ENCODE data around the gene MSGN1. TPM values are rescaled to one million over a fixed set of nuclear protein-coding genes. Genes with fewer than 3 reads are reported as not detected.
A peak's percentile ranks its signal among the peaks of the same experiment; 100 is the strongest.

Gene MSGN1
- total RNA-seq, 1 donor from 2014 or later = not detected

DNA sequence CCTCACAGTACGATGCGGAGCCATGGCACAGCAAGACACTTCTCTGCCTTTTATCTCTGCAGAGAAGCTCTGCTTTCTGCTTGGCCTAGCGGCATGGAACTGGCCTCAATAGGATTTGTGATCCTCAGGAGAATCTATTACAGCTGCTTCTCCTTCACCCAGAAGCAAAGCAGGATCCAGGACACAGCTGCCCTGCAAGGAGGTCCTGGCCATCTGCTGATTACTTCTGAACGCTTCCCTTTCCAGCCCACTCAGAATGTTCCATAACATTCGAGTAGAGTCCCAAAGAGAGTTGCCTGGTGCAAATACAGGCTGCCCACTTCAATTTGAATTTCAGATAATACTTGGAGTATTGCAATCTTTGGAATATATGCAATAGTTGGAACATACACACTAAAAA lies 33.0 kb downstream of the MSGN1 start:
- no peak for DNase-seq (ENCODE audit: low read depth)

DNA sequence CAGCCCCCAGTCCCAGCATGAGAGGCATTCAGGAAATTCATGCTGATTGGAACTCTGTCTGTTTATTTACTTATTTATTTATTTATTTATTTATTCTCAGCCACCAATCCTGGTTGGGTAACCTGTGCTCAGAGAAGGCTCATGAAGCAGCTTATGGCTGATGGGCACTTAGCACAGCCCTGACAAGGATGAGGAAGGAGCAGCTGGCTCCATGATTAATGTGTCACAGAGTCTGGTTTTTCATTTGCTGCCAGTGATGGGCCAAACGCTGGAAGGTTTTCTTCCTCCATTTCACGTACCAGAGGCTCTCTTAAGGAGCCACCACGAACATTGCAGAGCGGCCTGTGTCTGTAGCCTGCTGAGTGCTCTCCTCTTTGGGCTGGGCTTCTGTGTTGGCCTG lies 33.9 kb downstream of the MSGN1 start:
- DNase-seq (ENCODE audit: low read depth) = no peak

DNA sequence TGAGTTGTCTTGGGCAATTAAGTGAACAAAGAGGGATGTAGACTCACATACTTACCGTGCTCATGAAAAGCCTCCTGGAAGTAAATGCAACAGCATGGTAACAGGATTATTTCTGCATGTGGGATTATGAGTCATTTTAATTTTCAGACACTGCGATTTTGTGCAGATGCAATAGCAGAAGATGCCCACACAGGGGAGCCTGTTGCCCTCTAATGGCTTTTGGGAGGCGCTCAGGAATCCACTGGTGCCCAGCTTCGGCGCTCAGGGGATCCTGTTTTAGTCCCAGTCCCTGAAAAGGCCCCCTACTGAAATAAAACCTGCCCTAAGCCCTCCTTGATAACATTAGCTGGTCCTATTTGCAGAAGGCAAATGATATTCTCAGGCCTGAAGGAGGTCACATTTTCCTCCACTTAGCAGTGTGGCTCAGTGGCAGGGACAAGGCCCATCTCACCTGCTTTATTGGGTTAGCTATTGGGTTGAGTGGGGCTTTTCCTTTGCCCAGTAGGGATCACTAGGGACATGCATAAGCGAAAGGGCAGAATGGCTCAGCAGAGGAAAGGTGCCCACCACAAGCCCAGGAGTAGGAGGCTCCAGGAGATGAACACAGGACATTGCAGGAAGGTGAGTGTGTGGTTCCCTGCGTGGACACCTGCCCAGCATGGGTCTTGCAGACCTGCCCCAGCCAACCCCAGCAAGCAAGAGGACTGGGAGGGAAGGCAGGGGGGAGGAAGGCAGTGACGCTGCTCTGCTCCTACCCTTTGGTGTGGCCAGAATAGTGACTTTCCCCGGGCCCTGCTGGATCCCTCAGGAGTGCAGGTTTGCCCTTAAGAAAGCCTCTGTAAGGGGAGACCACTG lies 35.7 kb downstream of the MSGN1 start:
- DNase-seq (ENCODE audit: low read depth) = peak; percentile 53

DNA sequence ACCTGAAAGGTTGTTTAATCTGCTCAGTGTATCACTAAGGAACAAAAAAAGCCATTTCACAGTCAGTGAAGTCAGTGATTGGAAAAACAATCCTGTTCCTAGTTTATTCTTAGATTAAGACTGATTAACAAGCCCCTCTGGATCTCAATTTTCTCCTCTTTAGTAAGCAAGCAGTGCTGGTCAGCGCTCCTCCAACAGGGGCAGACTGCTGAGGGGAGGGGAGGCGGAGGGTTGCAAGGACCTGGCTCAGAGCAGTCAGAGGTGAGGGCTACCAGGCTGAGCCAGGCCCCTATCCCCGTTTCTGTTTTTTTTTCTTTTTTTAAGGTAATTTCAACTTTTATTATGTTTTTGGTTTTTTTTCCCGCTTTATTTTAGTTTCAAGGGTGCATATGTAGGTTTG lies 37.5 kb downstream of the MSGN1 start:
- no peak for DNase-seq (ENCODE audit: low read depth)

DNA sequence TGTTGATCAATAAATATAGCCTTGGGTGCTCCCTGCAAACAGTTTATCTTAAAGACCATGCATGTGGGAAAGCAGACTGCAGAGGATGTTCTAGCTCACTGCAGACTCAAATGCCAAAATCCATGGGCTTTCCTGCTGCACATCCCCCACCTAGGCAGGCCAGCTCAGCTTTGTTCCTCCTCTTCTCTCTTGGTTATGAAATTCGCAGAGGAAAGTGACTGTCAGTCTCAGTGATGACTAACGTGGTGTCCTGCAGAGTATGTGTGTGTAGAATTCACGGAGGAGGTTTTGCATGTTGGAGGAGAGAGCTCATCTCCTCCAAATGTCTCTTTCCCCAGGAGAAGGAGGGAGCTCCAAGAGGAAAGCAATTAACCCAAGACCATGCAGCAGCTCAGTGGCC lies 40.8 kb downstream of the MSGN1 start:
- peak; percentile 36 for DNase-seq (ENCODE audit: low read depth)

DNA sequence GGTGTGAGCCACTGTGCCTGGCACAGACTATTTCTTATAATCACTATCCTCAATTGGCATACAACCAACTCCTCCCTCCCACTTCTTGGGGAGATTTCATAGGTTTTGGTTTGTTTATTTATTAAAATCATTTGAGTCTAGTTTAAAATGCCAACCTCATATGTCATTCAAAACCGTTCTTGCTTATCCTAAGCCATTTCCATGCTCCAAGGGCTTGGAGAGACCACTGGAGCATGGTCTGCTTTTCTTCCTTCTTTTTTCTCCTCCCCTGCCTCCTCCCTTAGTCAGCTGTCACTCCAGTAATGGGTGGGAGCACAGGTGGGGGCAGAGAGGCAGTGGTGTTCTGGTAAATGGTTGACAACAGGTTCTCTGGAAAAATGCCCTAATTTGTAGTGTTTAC lies 41.8 kb downstream of the MSGN1 start:
- DNase-seq (ENCODE audit: low read depth) = peak; percentile 65

DNA sequence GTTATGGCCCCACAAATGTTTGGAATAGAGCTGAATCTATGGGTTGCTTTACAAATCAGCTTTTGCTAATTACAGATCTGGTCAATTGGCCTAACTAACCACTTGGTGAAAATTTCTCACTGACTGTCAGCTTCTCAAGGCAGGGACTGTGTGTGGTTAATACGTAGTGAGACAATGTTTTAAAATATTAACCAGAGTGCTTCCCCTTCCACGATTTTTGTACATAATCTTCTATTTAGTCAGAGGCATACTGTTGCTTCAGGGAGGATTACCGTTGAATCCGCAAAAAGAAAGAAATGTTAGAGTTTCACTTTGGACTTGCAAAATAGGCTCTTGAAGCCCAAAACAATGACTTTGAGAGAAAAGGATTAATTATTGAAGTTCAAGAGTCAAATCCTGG lies 47.3 kb downstream of the MSGN1 start:
- peak; percentile 85 for DNase-seq (ENCODE audit: low read depth)

DNA sequence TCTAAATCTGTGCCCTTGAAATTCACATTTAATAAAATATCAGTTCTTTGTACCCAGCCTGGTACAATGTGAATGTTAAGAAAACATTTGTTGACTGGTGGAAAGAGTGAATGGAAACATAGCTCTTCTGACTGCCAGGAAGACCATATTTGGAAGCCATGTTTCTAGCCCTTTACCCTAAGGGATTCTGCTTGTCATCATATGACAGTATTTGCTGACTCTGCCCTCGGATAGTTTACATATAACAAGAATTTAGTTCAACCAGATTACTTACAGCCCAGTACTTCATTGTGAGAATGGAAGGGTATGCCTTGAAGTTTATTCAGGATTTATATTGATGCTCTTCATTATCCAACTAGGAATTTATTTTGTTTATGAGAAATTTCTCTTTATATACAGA lies 48.4 kb downstream of the MSGN1 start:
- DNase-seq (ENCODE audit: low read depth) = no peak

DNA sequence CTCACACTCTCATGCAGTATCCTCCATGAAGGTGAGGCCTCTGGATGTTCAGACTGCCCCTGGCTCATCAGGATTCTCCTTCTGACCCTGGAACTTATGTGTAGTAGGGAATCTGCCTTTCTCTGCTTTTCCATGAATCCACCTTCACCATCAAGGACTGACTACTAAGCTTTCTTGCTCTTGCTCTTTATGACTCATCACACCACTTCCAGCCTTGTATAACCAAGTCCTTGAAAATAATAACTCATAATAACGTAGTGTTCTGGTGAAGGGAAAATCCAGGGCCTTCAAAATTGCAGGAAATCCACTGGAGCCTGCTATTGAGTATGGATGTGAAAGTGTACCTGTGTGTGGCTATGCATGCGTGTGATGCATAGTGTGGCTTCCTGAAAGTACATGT lies 50.9 kb downstream of the MSGN1 start:
- no peak for DNase-seq (ENCODE audit: low read depth)

Other genes starting within 250 kb of the MSGN1 start
- 22.2 and 33.8 TPM in 2 replicates for gene SMC6, start 62.6 kb upstream of the MSGN1 start, total RNA-seq
- 11.7 and 16.1 TPM in 2 replicates for gene GEN1, start 62.3 kb upstream of the MSGN1 start, total RNA-seq
- gene KCNS3, start 62.2 kb downstream of the MSGN1 start, total RNA-seq = 45.1 and 70.9 TPM in 2 replicates